Upper lobe of left lung (tissue), 4 donors: ENCODE data around the gene KCNJ4.

Experiments
- CTCF ChIP-seq, 6 experiments: fragments of 450-650 bp in 4 of 6; fragments of 200-600 bp in 2 of 6; sonication (generic) in 2 of 6; IDR thresholded peaks; one replicate each; pipeline ENCODE4 v1.5.1; 2016 to 2019; ENCODE audit warnings: antibody characterized with exemption in 6 of 6
- POLR2A ChIP-seq, 4 donors: fragments of 450-650 bp; IDR thresholded peaks; one replicate each; pipeline ENCODE4 v1.5.1; 2016 to 2017; ENCODE audit warnings: antibody characterized with exemption in 4 of 4, mild to moderate bottlenecking in 2 of 4
- POLR2AphosphoS5 ChIP-seq, 2 donors: sonication (generic); formaldehyde crosslinking; IDR thresholded peaks; one replicate each; pipeline ENCODE4 v1.5.1; 2017; ENCODE audit warnings: antibody characterized with exemption in 2 of 2

GRCh38 chr22:38403812-38404211 lies 51.2 kb downstream of the KCNJ4 start:
- TF ChIP-seq POLR2AphosphoS5 (IDR thresholded peaks at IDR 0.05): no peak
- no peak for TF ChIP-seq POLR2A (IDR thresholded peaks at IDR 0.05)
- TF ChIP-seq CTCF (IDR thresholded peaks at IDR 0.05): no peak
